GM19193 (cell line): Measurements from ENCODE around the gene MYCBPAP.

Source experiments
- POLR2A ChIP-seq: IDR thresholded peaks from 4 replicates; pipeline ENCODE4 v1.6.1; 2011; ENCODE audit not compliant: insufficient read depth, insufficient read length; ENCODE audit errors: extremely low read depth

MYCBPAP gene

GRCh38 chr17:50480142-50480764 lies 28.0 kb upstream of the MYCBPAP start:
- no peak for TF ChIP-seq POLR2A

DNA sequence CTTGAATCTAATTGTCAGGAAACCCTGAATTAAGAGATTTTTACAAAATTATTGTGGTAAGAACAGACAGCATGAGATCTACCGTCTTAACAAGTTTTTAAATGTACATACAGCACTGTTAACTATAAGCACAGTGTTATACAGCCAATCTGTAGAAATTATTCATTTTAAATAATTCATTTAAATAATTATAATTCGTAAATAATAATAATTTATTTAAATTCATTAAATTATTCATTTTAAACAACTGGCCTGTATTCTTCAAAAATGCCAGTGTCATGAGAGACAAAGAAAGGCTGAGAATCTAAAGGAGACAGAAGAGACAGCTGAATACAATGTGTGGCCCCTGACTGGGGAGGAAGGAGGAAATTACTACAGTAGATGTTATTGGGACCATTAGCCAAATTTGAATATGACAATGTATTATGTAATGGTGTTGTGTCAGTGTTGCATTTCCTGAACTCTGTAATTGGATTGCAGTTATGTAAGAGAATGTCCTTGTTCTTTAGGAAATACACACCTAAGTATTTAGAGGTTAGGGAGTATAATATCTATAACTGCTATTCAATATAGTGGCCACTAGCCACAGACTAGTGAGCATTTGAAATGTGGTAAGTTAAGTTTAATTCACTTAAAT lies 27.3 kb upstream of the MYCBPAP start:
- no peak for TF ChIP-seq POLR2A

DNA sequence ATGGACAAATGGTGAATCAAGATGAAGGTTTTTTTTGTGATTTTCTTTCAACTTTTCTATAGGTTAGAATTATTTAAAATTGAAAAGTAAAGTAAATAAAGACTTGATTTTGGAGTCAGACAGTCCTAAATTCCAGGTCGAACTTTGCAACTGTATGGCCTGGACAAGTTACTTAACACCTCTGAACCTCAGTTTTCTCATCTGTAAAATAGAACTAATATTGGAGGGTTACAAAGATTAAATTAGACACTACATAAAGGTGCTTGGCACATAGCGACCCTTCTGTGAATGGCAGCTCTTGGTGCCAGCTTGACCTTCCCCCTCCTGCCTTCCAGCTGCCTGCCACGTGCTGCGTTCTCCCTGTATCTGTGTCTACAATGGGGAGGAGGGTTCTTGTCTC lies 26.6 kb upstream of the MYCBPAP start:
- TF ChIP-seq POLR2A = no peak

GRCh38 chr17:50482110-50482509 lies 26.1 kb upstream of the MYCBPAP start:
- no peak for TF ChIP-seq POLR2A

DNA sequence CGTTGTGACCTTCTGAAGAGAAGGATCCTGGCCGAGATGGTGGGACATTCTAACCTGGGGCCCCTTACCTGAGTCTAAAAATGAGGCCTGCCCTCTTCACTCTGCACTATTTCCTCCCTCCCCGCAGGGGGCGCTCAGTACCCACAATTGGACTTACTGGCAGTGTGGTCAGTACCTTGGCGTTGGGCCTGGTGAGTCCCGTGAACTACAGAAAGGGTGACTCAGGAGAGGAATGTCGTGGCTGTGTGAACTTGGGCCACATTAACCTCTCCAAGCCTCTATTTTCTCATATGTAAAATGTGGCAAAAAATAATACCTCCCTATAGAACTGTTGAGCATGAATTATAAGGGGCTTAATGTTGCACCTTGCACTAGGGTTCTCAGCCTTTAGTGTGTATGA lies 25.7 kb upstream of the MYCBPAP start:
- TF ChIP-seq POLR2A = no peak

- no peak for TF ChIP-seq POLR2A
Measured at GRCh38 chr17:50483266-50483665, 25.0 kb upstream of the MYCBPAP start.

- TF ChIP-seq POLR2A = no peak
Measured at GRCh38 chr17:50484386-50485155, 23.7 kb upstream of the MYCBPAP start.

DNA sequence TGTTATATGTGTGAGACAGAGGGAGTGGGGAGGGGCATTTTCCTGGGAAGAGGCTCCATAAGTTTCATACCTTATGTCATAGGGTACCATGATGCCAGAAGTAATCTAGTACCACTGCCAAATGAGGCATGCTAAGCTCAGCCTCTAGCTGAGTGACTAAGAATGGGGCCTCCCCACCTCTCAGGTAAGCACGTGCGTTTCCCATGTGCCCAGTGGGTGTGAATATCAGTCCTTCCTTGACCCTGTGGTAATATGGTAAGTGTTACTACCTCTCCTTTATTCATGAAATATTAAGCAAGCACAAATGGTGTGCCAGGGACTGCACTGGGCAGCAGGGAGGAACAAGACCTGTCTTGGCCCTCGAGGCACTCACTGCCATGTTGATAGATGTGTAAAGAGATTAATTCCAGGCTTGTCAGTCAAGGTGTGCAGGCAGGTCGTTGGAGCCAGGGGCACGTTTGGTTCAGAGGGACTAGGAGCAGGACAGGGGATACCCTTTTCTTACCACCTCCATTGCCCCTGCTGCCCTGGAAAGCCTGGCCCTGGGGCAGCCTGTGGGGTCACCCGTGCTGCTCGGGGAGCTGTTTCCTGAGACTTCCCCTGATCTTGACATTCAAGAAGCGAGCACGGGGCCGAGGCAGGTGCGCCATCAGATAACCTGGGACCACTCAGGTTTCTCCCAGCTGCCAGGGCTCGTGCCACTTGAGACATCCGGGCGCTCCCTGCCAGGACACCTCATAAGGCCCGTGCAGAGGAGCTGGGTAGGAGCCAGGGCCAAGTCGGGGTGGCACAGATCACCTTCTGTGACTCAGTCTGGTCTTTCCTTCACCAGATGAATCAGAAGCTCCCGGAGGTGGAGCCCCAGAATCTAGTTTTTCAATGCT lies 20.8 kb upstream of the MYCBPAP start:
- TF ChIP-seq POLR2A = no peak

- TF ChIP-seq POLR2A = no peak
Measured at GRCh38 chr17:50488880-50489279, 19.4 kb upstream of the MYCBPAP start.

- no peak for TF ChIP-seq POLR2A
Measured at GRCh38 chr17:50491505-50491904, 16.7 kb upstream of the MYCBPAP start.

DNA sequence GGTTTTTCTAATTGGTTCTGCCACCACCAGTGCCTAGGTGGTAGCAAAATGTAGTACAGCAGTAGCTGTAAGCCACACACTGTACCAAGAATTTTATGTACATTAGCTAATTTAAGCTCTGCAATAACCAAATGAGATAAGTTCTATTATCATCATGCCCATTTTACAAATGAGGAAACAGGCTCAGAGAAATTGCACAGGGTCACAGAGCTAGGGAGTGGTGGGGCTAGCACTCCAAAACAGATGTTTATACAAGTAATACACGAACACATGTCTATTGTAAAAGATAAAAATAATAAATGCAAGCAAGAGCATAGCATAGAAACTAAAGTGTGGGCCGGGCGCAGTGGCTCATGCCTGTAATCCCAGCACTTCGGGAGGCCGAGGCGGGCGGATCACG lies 16.0 kb upstream of the MYCBPAP start:
- TF ChIP-seq POLR2A = no peak

- no peak for TF ChIP-seq POLR2A
Measured at GRCh38 chr17:50493744-50494143, 14.5 kb upstream of the MYCBPAP start.

DNA sequence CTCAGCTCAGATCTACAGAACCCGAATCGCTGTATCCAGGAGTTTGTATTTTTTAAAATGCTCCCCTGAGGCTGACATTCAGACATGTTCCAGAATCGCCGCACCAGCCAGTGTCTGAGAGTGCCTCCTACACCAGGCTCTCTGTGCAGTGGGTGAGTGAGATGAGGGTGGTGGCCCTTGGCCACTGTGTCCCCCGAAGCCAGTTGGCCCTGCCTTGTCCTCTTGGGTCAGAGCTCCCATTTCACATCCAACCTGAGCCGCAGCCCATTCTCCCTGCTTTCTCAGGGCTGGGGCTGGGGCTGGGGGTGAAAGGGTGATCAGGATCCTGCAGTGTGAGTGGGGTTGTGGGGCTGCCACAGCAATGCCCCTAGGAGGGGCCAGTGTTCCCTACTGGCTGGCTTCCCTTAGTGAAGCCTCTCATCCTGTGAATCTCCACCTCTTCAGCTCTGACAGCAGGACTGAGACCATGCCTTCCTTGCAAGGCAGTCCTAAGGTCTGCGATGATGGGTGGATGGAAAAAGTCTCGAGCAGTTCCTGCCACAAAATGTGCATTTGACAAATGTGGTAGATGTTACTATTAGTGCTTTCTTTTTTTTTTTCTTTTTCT lies 12.9 kb upstream of the MYCBPAP start:
- TF ChIP-seq POLR2A = no peak

DNA sequence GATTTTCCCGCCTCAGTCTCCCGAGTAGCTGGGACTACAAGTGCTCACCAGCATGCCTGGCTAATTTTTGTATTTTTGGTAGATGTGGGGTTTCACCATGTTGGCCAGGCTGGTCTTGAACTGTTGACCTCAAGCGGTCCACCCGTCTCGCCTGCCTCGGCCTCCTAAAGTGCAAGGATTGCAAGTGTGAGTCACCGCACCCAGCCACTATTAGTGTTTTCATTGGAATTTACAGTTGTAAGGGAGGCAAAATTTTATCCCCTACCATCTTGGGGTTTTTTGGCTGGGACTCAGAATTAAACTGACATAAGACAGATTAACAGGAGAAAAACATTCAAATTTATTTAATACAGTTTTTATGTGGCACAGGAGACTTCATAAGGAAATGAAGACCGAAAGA lies 12.3 kb upstream of the MYCBPAP start:
- no peak for TF ChIP-seq POLR2A
